GM12874 (cell line): ENCODE results near the gene PRTFDC1.

ENCODE experiments used
- CTCF ChIP-seq: IDR thresholded peaks from 2 replicates; pipeline ENCODE4 v1.5.1; 2011; ENCODE audit warnings: low read depth, mild to moderate bottlenecking, control low read depth, low read length, moderate library complexity; ENCODE audit not compliant: insufficient read depth

Gene PRTFDC1

DNA sequence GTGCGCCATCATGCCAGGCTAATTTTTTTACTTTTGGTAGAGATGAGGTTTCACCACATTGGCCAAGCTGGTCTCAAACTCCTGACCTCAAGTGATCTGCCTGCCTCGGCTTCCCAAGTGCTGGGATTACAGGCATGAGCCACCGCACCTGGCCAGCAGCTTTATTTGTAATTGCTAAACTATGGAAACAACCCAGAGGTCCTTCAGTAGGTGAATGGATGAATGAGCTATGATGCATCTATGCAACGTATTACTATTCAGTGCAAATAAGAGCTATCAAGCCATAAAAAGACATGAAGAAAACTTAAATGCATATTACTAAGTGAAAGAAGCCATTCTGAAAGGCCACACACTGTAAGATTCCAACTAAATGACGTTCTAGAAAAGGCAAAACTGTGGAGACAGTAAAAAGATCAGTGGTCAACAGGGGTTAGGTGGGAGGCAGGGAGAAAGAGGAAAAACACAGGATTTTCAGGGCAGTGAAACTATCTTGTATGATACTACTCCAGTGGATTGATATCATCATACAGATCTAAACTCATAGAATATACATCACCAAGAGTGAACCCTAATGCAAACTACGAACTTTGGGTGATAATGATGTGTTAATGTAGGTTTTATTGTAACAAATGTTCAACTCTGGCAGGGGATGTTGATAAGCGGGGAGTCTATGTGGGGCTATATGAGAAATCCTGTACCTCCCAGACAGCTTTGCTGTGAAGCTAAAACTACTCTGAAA is 66.7 kb downstream of the PRTFDC1 start:
- no peak for TF ChIP-seq CTCF

- TF ChIP-seq CTCF, result peak; percentile 2; the same call in 1 of the 2 replicates
Measured at GRCh38 chr10:24884793-24885192, 67.6 kb downstream of the PRTFDC1 start.

DNA sequence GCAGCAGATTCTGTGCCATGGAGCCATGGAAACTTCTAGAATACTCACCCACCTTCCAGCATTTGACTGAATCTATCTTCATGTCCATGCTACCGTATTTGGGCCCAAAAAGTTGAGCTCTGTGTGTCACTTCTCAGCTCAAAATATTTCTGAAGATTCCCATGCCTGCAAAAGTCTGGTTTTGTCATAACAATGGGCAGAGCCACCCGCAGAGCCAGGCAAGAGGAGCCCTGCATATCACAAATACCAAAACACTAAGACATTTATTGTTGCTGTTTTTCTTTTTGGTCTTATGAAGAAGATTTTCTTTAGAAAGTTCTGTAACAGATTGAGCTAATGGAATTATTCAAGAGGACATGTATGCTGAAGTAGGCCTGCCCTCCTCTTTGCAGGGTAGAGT is 68.1 kb downstream of the PRTFDC1 start:
- TF ChIP-seq CTCF, result no peak

DNA sequence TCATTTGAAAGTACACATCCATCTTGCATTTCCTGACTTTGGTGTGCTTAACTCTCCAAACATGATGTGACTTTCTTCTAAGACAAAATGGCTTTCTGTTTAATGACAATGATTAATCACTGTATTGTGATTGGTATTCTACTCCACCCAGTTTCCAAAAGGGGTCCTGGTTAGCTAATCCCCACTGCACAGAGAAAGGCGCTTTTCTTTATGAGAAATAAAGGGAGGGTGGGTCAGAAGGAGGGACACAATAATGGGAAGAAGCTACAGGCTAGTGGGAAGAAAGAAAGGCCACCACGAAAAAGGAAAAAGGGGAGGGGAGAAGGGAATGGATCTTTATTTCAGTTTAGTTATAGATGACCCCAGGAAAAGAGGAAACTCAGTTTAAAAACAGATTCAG is 69.2 kb downstream of the PRTFDC1 start:
- no peak for TF ChIP-seq CTCF

GRCh38 chr10:24882047-24882698 is 70.2 kb downstream of the PRTFDC1 start:
- TF ChIP-seq CTCF, result no peak

DNA sequence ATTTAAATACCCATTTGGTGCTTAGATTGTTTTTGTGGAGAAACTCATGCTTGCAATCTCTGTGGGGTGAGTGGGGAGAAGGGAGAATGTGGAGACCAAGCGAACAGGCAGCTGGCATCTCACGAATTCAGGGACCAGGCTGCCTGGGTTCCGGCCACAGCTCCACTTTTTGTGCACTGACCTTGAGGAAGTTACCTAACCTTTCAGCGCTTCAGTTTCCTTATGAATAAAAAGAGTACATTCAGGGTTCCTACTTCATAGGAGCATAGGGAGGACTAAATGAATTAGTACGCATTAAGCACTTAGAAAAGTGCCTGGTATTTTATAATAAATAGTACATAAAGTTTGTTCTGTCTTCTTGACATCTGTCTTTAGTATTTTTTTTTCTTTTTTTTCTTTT is 72.5 kb downstream of the PRTFDC1 start:
- TF ChIP-seq CTCF, result no peak

GRCh38 chr10:24874133-24874532 is 78.3 kb downstream of the PRTFDC1 start:
- TF ChIP-seq CTCF, result no peak
